Raji (cell line): Measurements from ENCODE around the gene EEF1G.

ENCODE experiments used
- POLR2A ChIP-seq: IDR thresholded peaks from 2 replicates; pipeline ENCODE4 v1.6.1; 2011; ENCODE audit warnings: low read depth, low read length, control low read depth; ENCODE audit not compliant: insufficient read depth

EEF1G gene

DNA sequence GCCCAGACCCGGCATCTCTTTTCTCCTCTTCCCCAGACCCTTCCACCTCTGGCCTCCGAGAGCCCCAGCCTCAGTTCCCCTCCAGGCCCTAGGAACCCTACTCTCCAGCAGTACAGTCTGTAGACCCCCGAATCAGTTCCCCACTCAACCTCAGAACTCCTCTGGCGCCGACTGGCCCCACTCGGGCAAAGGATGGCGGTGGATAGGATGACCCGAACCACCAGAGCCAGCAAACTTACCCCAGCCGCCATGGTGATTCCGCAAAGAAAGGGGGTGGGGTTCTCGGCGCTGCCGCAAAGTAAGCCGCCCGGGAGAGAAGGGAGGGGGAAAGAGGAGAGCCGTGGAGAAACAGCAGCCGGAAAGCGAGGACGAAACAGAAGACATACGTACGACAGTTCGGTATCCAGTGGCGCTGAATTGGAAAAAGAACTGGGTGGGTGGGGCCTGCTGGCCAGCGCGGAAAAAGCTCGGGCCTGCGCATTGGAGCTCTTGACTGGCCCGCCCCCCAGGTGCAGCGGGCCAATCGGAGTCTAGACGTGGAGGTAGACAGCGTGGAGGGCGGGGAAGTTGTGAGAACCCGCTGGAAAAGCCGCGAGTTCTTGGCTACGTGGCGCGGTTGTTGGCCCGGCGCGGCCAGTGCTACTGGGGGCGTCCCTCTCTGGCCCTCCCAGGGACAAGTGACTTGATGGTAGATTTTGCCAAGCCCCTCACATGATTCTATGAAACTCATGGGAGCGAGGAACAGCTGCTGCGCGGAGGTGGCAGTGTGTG lies at the start of gene EEF1G:
Gene EEF1G, minus strand, starts transcription at position 300 of the 771 bp plus-strand sequence. Its CDS starts 49 bp downstream, at position 251.
- peak; percentile 89 for TF ChIP-seq POLR2A

DNA sequence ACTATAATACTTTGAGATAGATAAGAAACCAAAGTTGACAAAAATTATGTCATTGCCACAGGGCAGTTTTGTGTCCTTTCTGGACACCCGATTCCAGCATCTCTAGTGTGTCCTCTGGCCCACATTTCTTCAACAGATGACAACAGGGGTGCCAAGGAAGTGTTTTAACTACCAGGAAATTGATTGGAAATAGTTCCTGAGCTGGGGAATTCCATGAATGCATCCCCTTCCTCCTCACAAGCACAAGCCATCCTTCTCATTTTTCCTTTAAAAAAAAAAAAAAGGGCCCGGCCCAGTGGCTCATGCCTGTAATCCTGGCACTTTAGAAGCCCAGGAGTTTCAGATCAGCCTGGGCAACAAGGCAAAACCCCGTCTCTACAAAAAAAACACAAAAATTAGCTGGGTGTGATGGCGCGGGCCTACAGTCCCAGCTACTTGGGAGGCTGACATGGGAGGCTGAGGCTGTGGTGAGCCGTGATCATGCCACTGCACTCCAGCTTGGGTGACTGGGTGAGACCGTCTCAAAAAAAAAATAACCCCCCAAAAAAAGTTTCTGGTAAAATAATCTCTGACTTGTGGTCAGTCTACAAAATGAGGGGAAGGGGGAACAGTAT lies 48.9 kb upstream of the EEF1G start:
- no peak for TF ChIP-seq POLR2A

GRCh38 chr11:62621567-62622470 lies 48.1 kb upstream of the EEF1G start, which contains the start of gene B3GAT3:
Gene B3GAT3 (minus strand): TSS chr11:62621986. CDS start chr11:62621947, 39 bp downstream.
- peak; percentile 89 for TF ChIP-seq POLR2A

DNA sequence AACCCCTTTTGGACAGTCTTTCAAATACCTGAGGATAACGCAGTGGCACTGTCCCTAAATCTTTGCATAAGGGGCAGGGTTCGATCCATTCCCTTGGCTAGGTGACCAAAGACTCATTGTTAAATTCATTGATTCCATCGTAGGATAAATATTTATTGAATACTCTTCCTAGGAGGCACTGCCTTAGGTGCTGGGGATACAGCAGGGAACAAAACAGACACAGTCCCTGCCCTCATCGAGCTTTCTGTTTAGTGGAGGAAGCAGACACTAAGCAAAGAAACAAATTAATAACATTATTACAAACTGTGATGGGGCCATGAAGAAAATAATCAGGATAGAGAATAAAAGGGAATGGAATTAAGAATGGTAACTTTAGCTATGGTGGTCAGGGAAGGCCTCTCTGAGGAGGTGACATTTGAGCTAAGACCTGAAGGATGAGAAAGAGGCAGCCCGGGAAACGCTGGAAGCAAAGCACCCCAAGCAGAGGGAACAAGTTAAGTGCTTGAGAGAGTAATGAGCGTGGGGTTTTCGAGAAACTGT lies 47.4 kb upstream of the EEF1G start:
- no peak for TF ChIP-seq POLR2A

DNA sequence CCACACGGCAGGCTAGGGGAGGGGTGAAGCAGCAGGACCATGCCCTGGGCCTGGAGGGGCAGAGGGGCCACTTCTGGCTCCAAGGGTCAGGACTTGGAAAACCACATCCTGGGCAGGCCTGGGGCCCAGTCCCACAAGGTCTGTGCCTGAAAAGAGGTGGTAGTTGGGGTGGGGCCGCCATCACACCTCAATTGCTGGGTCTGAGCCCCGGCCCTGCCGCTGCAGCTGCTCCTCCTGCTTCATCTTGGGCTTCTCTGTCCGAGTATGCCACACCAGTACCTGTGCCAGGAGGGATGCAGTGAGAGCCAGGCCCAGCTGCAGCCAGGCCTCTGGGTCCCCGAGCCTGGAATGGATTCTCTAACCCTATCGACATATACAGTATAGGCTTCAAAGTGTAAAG lies 41.8 kb upstream of the EEF1G start:
- no peak for TF ChIP-seq POLR2A

GRCh38 chr11:62614275-62614674 lies 40.6 kb upstream of the EEF1G start:
- TF ChIP-seq POLR2A, result no peak

DNA sequence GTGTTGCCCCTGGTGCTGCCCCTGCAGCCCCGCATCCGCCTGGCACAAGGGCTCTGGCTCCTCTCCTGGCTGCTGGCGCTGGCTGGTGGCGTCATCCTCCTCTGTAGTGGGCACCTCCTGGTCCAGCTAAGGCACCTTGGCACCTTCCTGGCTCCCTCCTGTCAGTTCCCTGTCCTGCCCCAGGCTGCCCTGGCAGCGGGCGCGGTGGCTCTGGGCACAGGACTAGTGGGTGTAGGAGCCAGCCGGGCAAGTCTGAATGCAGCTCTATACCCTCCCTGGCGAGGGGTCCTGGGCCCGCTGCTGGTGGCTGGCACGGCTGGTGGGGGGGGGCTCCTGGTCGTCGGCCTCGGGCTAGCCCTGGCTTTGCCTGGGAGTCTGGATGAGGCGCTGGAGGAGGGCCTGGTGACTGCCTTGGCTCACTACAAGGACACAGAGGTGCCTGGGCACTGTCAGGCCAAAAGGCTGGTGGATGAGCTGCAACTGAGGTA lies 39.6 kb upstream of the EEF1G start:
- TF ChIP-seq POLR2A, result peak; percentile 13; the same call in 1 of the 2 replicates

- no peak; the same call in 1 of the 2 replicates for TF ChIP-seq POLR2A
These were observed 38.9 kb upstream of the EEF1G start, which contains the start of the genes EML3 and ROM1 for GRCh38 chr11:62612366-62613290. Gene EML3 (minus strand): TSS chr11:62612775. CDS start chr11:62612457, 318 bp downstream. Gene ROM1 (plus strand): TSS chr11:62613257. CDS start chr11:62613282, 25 bp downstream.

DNA sequence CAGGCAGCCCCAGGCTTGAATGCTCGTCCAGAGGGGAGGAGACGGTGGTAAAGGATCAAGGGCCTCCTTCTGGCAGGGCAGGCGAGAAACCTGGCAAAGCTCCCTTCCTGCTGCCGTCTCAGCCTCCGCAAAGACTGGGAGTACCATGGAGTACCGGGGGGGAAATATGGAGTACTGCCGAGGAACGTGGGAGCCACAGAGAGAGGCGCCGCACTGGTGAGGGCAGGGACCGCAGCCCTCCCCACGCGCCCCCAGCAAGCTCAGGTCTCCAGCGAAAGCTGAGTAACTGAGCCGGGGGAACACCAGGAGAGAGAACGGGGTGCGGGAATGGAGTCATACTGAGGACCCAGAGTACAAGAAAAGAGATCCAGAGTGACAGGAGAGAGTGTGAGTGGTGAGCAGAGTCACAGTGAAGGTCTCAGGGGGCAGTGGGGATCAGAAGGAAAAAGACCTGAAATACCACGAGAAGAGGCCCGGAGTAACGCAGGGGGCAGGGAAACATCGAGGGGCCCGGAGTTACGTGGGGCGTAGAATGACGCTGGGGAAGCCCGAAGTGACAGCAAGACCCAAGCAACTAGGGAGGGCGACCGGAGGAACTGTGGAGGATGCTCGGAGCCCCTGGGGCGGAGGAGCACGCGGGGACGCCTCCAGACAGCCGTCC lies 38.1 kb upstream of the EEF1G start:
- TF ChIP-seq POLR2A, result no peak; the same call in none of the 2 replicates

GRCh38 chr11:62610814-62611704 lies 37.4 kb upstream of the EEF1G start:
- no peak for TF ChIP-seq POLR2A

DNA sequence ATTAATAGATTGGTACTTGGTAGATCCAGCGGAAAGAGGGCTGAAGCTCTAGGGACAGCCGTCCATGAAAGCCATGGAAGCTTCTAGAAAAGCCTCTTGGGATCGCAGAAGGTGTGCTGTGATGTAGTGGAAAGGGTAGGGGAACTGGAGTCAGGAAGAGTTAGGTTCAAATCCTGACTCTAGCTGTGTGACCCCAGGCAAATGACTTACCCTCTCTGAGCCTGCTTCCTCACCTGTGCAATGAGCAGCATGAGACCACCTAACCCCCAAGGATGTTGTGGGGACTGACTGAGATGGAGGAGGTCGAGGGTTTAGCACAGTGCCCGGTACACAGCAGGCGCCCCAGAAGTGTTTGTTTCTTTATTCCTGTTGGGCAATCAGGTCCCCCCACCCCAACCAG lies 36.7 kb upstream of the EEF1G start:
- no peak for TF ChIP-seq POLR2A

GRCh38 chr11:62608776-62609175 lies 35.1 kb upstream of the EEF1G start:
- no peak for TF ChIP-seq POLR2A
